T-helper 1 cell treated with Interleukin-12 subunit alpha and Interleukin-12 subunit beta and Interleukin-4 antibody, amounts not matched to agents 30 μg/mL and 1 μg/mL, for 36 hours (primary cell): Measurements from ENCODE around the gene CHEK1.
A peak's percentile ranks its signal among the peaks of the same experiment; 100 is the strongest.

Experiments
- H3K27ac Mint-ChIP-seq: one replicate; pipeline ENCODE4 v1.8.0; 2021; ENCODE audit warnings: mild to moderate bottlenecking, mixed read lengths
- H3K27me3 Mint-ChIP-seq: one replicate; pipeline ENCODE4 v1.8.0; 2021; ENCODE audit warnings: low read depth, mixed read lengths
- H3K36me3 Mint-ChIP-seq: one replicate; pipeline ENCODE4 v1.8.0; 2021; ENCODE audit warnings: low read depth, mixed read lengths
- H3K4me1 Mint-ChIP-seq: one replicate; pipeline ENCODE4 v1.8.0; 2021; ENCODE audit warnings: low read depth, mixed read lengths
- H3K4me3 Mint-ChIP-seq: one replicate; pipeline ENCODE4 v1.8.0; 2021; ENCODE audit warnings: mild to moderate bottlenecking, moderate library complexity, mixed read lengths
- H3K9me3 Mint-ChIP-seq: one replicate; pipeline ENCODE4 v1.8.0; 2021; ENCODE audit warnings: mixed read lengths

Gene CHEK1

GRCh38 chr11:125662689-125663088, 37.7 kb downstream of the CHEK1 start:
- Mint-ChIP-seq H3K36me3 (peaks cover 57% of the 10 kb centered on the region), H3K4me3 (no peak overlapping the region), H3K27ac (no peak overlapping the region), H3K9me3 (peaks cover 8% of the 10 kb centered on the region), H3K4me1 (peaks cover 10% of the 10 kb centered on the region), H3K27me3 (no peaks in the 10 kb centered on the region)

DNA sequence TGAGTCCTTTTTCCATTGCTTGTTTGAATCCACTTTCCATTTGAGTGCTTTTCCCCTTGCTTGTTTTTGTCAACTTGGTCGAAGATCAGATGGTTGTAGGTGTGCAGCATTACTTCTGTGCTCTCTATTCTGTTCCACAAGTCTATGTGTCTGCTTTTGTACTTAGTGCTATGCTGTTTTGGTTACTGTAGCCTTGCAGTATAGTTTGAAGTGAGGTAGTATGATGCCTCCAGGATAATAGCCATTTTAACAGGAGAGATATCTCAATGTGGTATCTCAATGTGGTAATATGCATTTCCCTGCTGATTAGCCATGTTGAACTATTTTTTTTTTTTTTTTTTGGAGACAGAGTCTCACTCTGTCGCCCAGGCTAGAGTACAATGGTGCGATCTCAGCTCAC, 38.9 kb downstream of the CHEK1 start:
- Mint-ChIP-seq H3K9me3 (peaks cover 8% of the 10 kb centered on the region), H3K27me3 (no peaks in the 10 kb centered on the region), H3K36me3 (peaks cover 53% of the 10 kb centered on the region), H3K27ac (peak overlapping the region; percentile 35), H3K4me3 (no peak overlapping the region), H3K4me1 (peaks cover 10% of the 10 kb centered on the region)

GRCh38 chr11:125667151-125667550, 42.2 kb downstream of the CHEK1 start:
- Mint-ChIP-seq H3K36me3 (peaks cover 52% of the 10 kb centered on the region), H3K4me3 (no peak overlapping the region), H3K27me3 (no peaks in the 10 kb centered on the region), H3K4me1 (peaks cover 23% of the 10 kb centered on the region), H3K9me3 (peaks cover 8% of the 10 kb centered on the region), H3K27ac (no peak overlapping the region)

DNA sequence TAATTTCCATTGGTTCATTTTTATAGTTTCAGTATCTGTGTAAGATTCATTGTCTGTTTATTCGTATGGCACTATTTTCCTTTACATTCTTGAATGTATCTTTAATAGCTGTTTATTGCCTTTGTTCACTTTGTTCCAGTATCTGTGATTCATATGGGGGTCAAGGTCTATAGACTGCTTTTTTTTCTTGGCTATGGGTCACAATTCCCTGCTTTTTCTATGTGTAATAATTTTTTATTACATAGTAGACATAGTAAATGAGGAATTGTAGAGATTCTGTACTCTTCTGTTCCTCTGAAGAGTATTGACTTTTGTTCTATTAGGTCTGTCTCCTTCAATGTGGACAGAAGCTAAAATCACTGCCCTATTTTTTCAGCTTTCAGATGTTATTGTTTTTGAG, 45.2 kb downstream of the CHEK1 start:
- no peaks in the 10 kb centered on the region for H3K27me3 Mint-ChIP-seq
- H3K9me3 Mint-ChIP-seq, result peaks cover 8% of the 10 kb centered on the region
- peaks cover 36% of the 10 kb centered on the region for H3K36me3 Mint-ChIP-seq
- no peak overlapping the region for H3K4me3 Mint-ChIP-seq
- H3K4me1 Mint-ChIP-seq, result peaks cover 19% of the 10 kb centered on the region
- no peak overlapping the region for H3K27ac Mint-ChIP-seq

DNA sequence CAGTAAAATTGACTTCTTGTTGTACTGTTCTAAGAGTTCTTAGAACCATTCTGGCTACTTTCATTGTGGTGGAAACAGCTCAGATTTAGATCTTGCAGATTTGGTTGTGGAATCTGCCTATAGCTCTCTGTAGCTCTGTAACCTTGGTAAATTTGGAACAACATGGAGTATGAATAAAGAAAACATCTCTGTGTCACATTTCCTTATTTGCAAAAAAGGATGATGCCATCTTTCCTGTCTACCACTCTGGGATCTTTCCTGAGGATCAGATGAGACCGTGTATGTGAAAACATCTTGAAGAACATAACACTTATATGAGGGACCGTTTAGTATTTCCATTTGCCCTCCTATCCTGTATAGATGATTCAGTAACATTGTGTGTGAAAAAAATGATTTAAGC, 46.6 kb downstream of the CHEK1 start:
- Mint-ChIP-seq H3K4me3 (no peak overlapping the region), H3K9me3 (peaks cover 7% of the 10 kb centered on the region), H3K27ac (no peak overlapping the region), H3K36me3 (peaks cover 29% of the 10 kb centered on the region), H3K27me3 (no peaks in the 10 kb centered on the region), H3K4me1 (peaks cover 17% of the 10 kb centered on the region)

DNA sequence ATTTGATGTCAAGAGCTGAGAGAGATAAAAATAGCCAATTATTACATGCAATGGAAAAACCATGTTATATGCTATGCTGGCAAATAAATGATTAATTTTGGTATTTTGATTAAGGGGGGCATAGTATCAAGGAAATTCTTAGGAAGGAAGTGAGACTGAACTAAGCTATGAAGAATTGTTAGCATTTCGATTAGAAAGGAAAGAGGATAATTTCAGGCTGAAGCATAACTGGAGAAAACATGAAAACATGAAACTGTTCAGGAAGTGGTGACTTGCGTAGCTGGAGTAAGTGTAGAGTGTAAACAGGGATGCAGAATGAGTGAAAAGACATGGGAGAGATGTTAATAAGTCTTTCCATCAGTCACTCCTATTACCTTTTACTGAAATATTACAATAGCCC, 49.2 kb downstream of the CHEK1 start:
- Mint-ChIP-seq H3K27ac (no peak overlapping the region), H3K36me3 (peaks cover 28% of the 10 kb centered on the region), H3K9me3 (no peaks in the 10 kb centered on the region), H3K4me1 (peaks cover 12% of the 10 kb centered on the region), H3K4me3 (no peak overlapping the region), H3K27me3 (no peaks in the 10 kb centered on the region)

- Mint-ChIP-seq H3K27ac (no peak overlapping the region), H3K27me3 (no peaks in the 10 kb centered on the region), H3K9me3 (no peaks in the 10 kb centered on the region), H3K36me3 (peaks cover 26% of the 10 kb centered on the region), H3K4me1 (peaks cover 11% of the 10 kb centered on the region), H3K4me3 (no peak overlapping the region)
These were observed 50.2 kb downstream of the CHEK1 start for GRCh38 chr11:125675196-125675595.

DNA sequence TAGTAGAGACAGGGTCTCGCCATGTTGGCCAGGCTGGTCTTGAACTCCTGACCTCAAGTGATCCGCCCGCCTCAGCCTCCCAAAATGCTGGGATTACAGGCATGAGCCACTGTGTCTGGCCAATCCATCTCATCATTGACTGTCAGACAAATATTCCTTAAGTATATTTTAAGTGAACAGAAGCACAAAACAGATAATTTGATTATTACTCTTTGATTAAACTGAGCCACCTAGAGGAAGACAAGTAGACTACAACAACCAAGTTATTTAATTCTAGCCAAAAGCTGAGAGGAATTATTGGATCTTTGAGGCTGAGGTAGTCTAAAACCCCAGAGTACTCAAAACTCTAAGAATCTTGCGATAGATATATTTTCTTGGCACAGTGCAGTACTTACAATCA, 54.4 kb downstream of the CHEK1 start:
- Mint-ChIP-seq H3K9me3 (no peaks in the 10 kb centered on the region), H3K27ac (no peak overlapping the region), H3K4me1 (peaks cover 3% of the 10 kb centered on the region), H3K27me3 (no peaks in the 10 kb centered on the region), H3K36me3 (peaks cover 24% of the 10 kb centered on the region), H3K4me3 (no peak overlapping the region)

DNA sequence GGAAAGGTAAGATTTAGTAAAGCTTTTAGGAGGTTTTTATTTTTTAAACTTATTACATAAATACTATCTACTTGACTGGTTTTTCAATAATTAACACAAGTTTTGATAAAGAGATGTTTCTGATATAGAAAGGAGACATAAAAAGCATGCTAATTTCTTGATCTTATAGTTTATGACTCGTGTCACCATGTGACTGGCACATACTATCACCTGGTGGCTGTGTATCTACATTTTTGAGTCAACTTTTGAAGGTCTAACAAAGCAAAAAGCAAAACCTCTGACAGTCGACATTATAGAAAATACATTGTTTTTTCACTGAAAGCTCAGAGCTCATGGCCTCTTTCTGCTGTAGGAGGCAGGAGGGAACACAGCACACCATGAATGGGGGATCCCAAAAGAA, 54.9 kb downstream of the CHEK1 start:
- no peak overlapping the region for H3K4me3 Mint-ChIP-seq
- H3K4me1 Mint-ChIP-seq, result peaks cover 3% of the 10 kb centered on the region
- H3K27me3 Mint-ChIP-seq, result no peaks in the 10 kb centered on the region
- peaks cover 24% of the 10 kb centered on the region for H3K36me3 Mint-ChIP-seq
- H3K27ac Mint-ChIP-seq, result no peak overlapping the region
- H3K9me3 Mint-ChIP-seq, result no peaks in the 10 kb centered on the region

DNA sequence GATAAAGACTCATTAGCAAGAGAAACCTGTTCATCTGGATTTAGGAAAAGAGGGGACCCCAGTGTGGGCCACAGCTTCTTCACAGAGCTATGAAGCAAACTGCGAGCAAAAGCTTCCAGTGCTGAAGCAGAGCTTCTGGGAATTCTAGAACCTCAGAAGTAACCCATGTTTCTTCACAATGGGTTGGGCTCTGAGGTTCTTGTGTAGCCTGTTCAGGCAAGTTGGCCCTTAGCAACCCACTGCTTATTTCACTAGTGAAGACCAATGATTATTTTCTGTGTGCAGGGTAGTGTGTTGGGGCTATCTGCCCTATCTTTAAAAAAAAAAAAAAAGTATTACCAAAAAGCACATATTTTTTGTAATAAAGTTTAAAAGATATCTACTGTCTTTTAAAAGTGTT, 55.8 kb downstream of the CHEK1 start, which contains the start of gene ACRV1:
Gene ACRV1 (minus strand): TSS at position 101 of the 400 bp plus-strand sequence. CDS start 67 bp downstream, at position 34.
- no peaks in the 10 kb centered on the region for H3K9me3 Mint-ChIP-seq
- no peak within 1 kb of the TSS for H3K27ac Mint-ChIP-seq
- H3K27me3 Mint-ChIP-seq, result no peaks in the 10 kb centered on the region

GRCh38 chr11:125685228-125685627, 60.3 kb downstream of the CHEK1 start:
- Mint-ChIP-seq H3K27me3 (no peaks in the 10 kb centered on the region), H3K4me1 (no peaks in the 10 kb centered on the region), H3K27ac (no peak overlapping the region), H3K4me3 (no peak overlapping the region), H3K36me3 (peaks cover 8% of the 10 kb centered on the region), H3K9me3 (no peaks in the 10 kb centered on the region)

More for the DNA sequence above, 55.8 kb downstream of the CHEK1 start, which contains the start of gene ACRV1:
- Mint-ChIP-seq H3K4me3 (no peak within 1 kb of the TSS), H3K4me1 (peaks cover 3% of the 10 kb centered on the region), H3K36me3 (peaks cover 24% of the 10 kb centered on the region)

DNA sequence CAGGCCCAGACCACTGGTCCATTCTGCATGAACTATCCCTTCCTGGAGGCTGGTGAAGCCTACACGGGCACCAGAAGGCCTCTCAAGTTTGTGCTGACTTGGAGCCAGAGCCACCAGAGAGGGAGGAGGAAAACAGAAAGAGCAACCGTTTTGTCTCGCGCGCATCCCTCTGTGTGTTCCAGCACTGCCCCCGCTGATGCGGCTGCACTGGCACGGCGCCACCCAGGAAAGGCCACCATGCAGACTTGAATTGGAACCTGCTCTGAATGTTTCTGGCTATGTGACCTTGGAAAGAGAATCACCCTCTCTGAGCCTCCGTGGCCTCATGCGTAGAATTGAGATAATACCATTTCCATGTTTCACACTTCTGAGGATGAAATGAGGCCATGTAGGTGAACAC, 63.1 kb downstream of the CHEK1 start:
- H3K27ac Mint-ChIP-seq, result no peak overlapping the region
- H3K27me3 Mint-ChIP-seq, result no peaks in the 10 kb centered on the region
- H3K4me1 Mint-ChIP-seq, result no peaks in the 10 kb centered on the region
- H3K9me3 Mint-ChIP-seq, result no peaks in the 10 kb centered on the region
- H3K36me3 Mint-ChIP-seq, result no peaks in the 10 kb centered on the region
- H3K4me3 Mint-ChIP-seq, result no peak overlapping the region

GRCh38 chr11:125688632-125689031, 63.7 kb downstream of the CHEK1 start:
- no peaks in the 10 kb centered on the region for H3K9me3 Mint-ChIP-seq
- no peaks in the 10 kb centered on the region for H3K27me3 Mint-ChIP-seq
- no peaks in the 10 kb centered on the region for H3K36me3 Mint-ChIP-seq
- H3K4me3 Mint-ChIP-seq, result no peak overlapping the region
- no peak overlapping the region for H3K27ac Mint-ChIP-seq
- H3K4me1 Mint-ChIP-seq, result no peaks in the 10 kb centered on the region

DNA sequence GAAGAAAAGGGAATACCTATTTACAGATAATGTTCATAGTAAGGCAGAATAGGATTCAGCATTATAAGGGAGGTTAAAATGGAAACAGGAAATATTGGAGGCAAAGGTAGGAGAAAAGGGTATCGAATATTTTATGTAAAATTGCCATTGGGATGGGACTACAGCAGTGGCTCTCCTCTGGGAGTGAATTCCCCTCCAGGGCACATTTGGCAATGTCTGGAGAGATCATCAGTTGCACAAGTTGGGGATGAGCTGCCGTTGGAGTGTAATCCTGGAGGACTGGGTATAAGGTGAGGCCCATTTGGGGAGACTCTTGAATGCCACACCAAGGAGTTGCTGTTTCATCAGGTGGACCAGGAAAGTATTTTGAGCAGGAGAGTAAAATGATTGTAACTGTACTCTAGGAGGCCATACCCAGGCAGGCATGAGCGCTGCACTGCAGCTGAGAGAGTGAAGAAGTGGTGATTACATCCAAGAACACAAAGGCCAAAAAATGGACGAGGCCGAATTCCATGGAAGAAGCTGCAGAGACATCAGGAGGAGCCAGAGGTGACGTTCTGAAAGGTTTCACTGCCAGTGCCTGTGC, 64.4 kb downstream of the CHEK1 start:
- Mint-ChIP-seq H3K27ac (no peak overlapping the region), H3K4me1 (no peaks in the 10 kb centered on the region), H3K27me3 (no peaks in the 10 kb centered on the region), H3K9me3 (no peaks in the 10 kb centered on the region), H3K36me3 (no peaks in the 10 kb centered on the region), H3K4me3 (no peak overlapping the region)

DNA sequence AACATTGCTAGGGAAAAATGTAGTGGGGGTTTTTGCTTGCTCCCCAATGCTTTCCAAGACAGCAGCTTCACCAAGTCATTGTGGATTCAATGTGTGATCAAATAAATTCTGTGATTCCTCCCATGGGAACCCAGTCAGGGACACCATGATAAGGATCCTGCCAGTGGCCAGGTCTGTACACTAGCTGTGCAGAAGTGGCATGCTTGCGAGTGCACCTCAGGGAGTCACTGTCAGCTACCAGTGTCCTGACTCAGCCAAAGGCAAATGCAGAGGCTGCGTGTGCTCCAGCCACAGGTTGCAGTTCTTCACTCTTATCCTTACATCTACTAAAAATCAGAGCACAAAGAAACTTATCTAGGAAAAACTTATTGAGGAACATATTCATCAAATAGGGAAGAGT, 65.0 kb downstream of the CHEK1 start:
- Mint-ChIP-seq H3K4me3 (no peak overlapping the region), H3K27me3 (no peaks in the 10 kb centered on the region), H3K36me3 (no peaks in the 10 kb centered on the region), H3K27ac (no peak overlapping the region), H3K4me1 (no peaks in the 10 kb centered on the region), H3K9me3 (no peaks in the 10 kb centered on the region)

DNA sequence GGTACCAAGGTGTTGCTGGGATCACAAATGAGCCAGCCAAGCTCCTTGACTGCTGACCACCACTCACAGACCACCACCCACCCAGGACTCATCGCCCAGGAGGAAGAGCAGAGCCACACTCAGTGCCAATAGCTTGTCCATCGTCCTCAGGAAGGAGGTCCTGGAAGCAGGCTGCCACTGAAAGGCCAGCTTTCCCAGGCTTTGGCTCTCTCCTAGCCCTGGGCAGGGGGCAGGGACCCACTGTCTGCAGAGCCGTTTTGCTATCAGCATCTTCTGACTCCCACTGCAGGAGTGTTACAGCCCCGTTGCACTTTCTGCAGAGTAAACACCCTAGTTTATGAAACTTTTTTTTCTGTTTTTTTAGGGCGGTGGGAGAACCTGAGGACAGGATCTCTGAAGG, 67.9 kb downstream of the CHEK1 start:
- no peak overlapping the region for H3K27ac Mint-ChIP-seq
- H3K9me3 Mint-ChIP-seq, result no peaks in the 10 kb centered on the region
- H3K4me3 Mint-ChIP-seq, result no peak overlapping the region
- no peaks in the 10 kb centered on the region for H3K36me3 Mint-ChIP-seq
- no peaks in the 10 kb centered on the region for H3K4me1 Mint-ChIP-seq
- no peaks in the 10 kb centered on the region for H3K27me3 Mint-ChIP-seq
